CD4-positive, alpha-beta T cell (primary cell): ENCODE results near the gene SLCO2B1. TPM values are rescaled to one million over a fixed set of nuclear protein-coding genes. Genes with fewer than 3 reads are reported as not detected.

Experiments
- ATAC-seq: fragments of 200-7000 bp; cut with Tn5 transposase; one replicate; pipeline ENCODE4 v1.10.0; 2022; ENCODE audit warnings: mild to moderate bottlenecking; ENCODE audit not compliant: poor library complexity
- CTCF ChIA-PET: fragments of 350-600 bp; sonication (Branson Sonifier 250); formaldehyde crosslinking; loops from one replicate; lab custom pipeline; 2021; ENCODE audit warnings: antibody characterized with exemption, inconsistent platforms; lab: Charles Lee
- POLR2A ChIA-PET: fragments of 350-600 bp; sonication (Branson Sonifier 250); formaldehyde crosslinking; loops from one replicate; lab custom pipeline; 2021; ENCODE audit warnings: antibody characterized with exemption, inconsistent platforms; lab: Charles Lee
- DNase-seq, 14 experiments: peaks; one replicate each; pipeline ENCODE4 v3.0.0-alpha.2; 2013 to 2020; ENCODE audit warnings: mixed read lengths in 2 of 14
- H3K27ac ChIP-seq, 2 donors: one replicate each; pipeline versions ENCODE4 v1.5.1 to v1.7.0; 2013; ENCODE audit warnings: low read length in 2 of 2, low read depth in 1 of 2, mild to moderate bottlenecking in 1 of 2
- H3K27me3 ChIP-seq, 2 experiments: 1 replicate in 1 of 2; 2 replicates in 1 of 2; pipeline versions ENCODE4 v1.6.1 to v1.7.0; 2013; ENCODE audit warnings: low read length in 2 of 2, control low read depth in 1 of 2, mild to moderate bottlenecking in 1 of 2, moderate library complexity in 1 of 2; ENCODE audit not compliant: insufficient read depth in 2 of 2, control insufficient read depth in 1 of 2
- H3K36me3 ChIP-seq: one replicate; pipeline ENCODE4 v1.6.1; 2013; ENCODE audit warnings: low read length, control low read depth; ENCODE audit not compliant: insufficient read depth
- H3K4me1 ChIP-seq: one replicate; pipeline ENCODE4 v1.6.1; 2013; ENCODE audit warnings: low read length, control low read depth; ENCODE audit not compliant: insufficient read depth
- H3K4me3 ChIP-seq: one replicate; pipeline ENCODE4 v1.5.1; 2013; ENCODE audit warnings: mild to moderate bottlenecking, low read length, moderate library complexity
- H3K9me3 ChIP-seq, 2 experiments: 1 replicate in 1 of 2; 2 replicates in 1 of 2; pipeline versions ENCODE4 v1.6.1 to v1.7.0; 2013; ENCODE audit warnings: low read length in 2 of 2, mild to moderate bottlenecking in 2 of 2, control low read depth in 1 of 2, moderate library complexity in 1 of 2; ENCODE audit not compliant: control insufficient read depth in 1 of 2, insufficient read depth in 1 of 2
- H3K27ac Mint-ChIP-seq: one replicate; pipeline ENCODE4 v1.8.0; 2020; ENCODE audit warnings: mixed read lengths
- H3K27me3 Mint-ChIP-seq: one replicate; pipeline ENCODE4 v1.8.0; 2021; ENCODE audit warnings: mixed read lengths
- H3K36me3 Mint-ChIP-seq: one replicate; pipeline ENCODE4 v1.8.0; 2021; ENCODE audit warnings: low read depth, mixed read lengths
- H3K4me1 Mint-ChIP-seq: one replicate; pipeline ENCODE4 v1.8.0; 2021; ENCODE audit warnings: low read depth, mixed read lengths
- H3K4me3 Mint-ChIP-seq: one replicate; pipeline ENCODE4 v1.8.0; 2020; ENCODE audit warnings: mild to moderate bottlenecking, mixed read lengths
- H3K9me3 Mint-ChIP-seq: one replicate; pipeline ENCODE4 v1.8.0; 2020; ENCODE audit warnings: mixed read lengths
- CTCF ChIP-seq: fragments of 200-600 bp; IDR thresholded peaks from one replicate; pipeline ENCODE4 v1.8.0; 2022; ENCODE audit warnings: antibody characterized with exemption, mild to moderate bottlenecking
- intact Hi-C, 2 experiments: fragments of 100-400 bp; cut with DNase I in 1 of 2; cut with micrococcal nuclease in 1 of 2; formaldehyde crosslinking; loops; one replicate each; pipeline versions ENCODE4 v1.15.1 to v1.9.0; 2023 to 2025; cut with DNase I, micrococcal nuclease
- total RNA-seq, 174 experiments: library from RNA in 2 of 174; stranded (reverse) in 2 of 174; gene quantifications; one replicate each; pipeline ENCODE4 v1.2.3 and lab custom pipeline; 2021 to 2026

SLCO2B1 gene
- total RNA-seq, 2 experiments from 2014 or later, result not detected

- Mint-ChIP-seq H3K9me3 (no peaks in the 10 kb centered on the region), H3K36me3 (no peaks in the 10 kb centered on the region), H3K27ac (no peak overlapping the region), H3K4me1 (peaks cover 5% of the 10 kb centered on the region), H3K27me3 (peaks cover 31% of the 10 kb centered on the region), H3K4me3 (no peak overlapping the region)
- Histone ChIP-seq H3K4me1 (peaks cover 13% of the 10 kb centered on the region), H3K36me3 (no peaks in the 10 kb centered on the region), H3K4me3 (no peak overlapping the region), H3K27me3 (peaks cover 11 to 15% of the 10 kb centered on the region in 2 experiments), H3K9me3 (peaks cover 0 to 3% of the 10 kb centered on the region in 2 experiments), H3K27ac (no peak overlapping the region)
- intact Hi-C loops, result no loop called here
- ATAC-seq, result no peak
- CTCF ChIA-PET, result no interaction called here
- peak in 1 of 14 experiments; percentile 17 for DNase-seq
- no peak for TF ChIP-seq CTCF
- POLR2A ChIA-PET, result no interaction called here
These were observed 95.2 kb downstream of the SLCO2B1 start for GRCh38 chr11:75246006-75246670.

GRCh38 chr11:75246671-75247350 lies 95.9 kb downstream of the SLCO2B1 start:
- intact Hi-C loops, result no loop called here
- H3K27me3 ChIP-seq, result peaks cover 11 to 15% of the 10 kb centered on the region in 2 experiments
- Mint-ChIP-seq H3K9me3 (no peaks in the 10 kb centered on the region), H3K4me1 (peaks cover 5% of the 10 kb centered on the region), H3K4me3 (no peak overlapping the region), H3K27me3 (peaks cover 33% of the 10 kb centered on the region), H3K27ac (no peak overlapping the region), H3K36me3 (no peaks in the 10 kb centered on the region)
- ChIA-PET CTCF (interaction anchor here (2.9 kb wide), 1 partner anchor 105 kb away, joined by 156 read pairs; no protein-coding TSS in a partner anchor), POLR2A (interaction anchor here (1.0 kb wide), 1 partner anchor 29 kb away, joined by 3 read pairs; no protein-coding TSS in a partner anchor)
- peaks cover 13% of the 10 kb centered on the region for H3K4me1 ChIP-seq
- H3K9me3 ChIP-seq, result peaks cover 0 to 3% of the 10 kb centered on the region in 2 experiments
- DNase-seq (peak in 1 of 14 experiments; percentile 20), ATAC-seq (no peak)
- TF ChIP-seq CTCF, result no peak
- no peak overlapping the region for H3K27ac ChIP-seq
- H3K36me3 ChIP-seq, result no peaks in the 10 kb centered on the region
- no peak overlapping the region for H3K4me3 ChIP-seq

GRCh38 chr11:75248924-75249256 lies 98.0 kb downstream of the SLCO2B1 start:
- ATAC-seq (no peak), DNase-seq (no peak)
- no peak overlapping the region for H3K27ac ChIP-seq
- POLR2A ChIA-PET, result interaction anchor here (1.0 to 1.5 kb wide), 5 partner anchors 9 to 108 kb away, joined by 6 to 16 read pairs (median 9); no protein-coding TSS in a partner anchor
- H3K4me3 ChIP-seq, result no peak overlapping the region
- no peaks in the 10 kb centered on the region for H3K9me3 Mint-ChIP-seq
- peak; percentile 42 for TF ChIP-seq CTCF
- no peaks in the 10 kb centered on the region for H3K27me3 ChIP-seq
- H3K36me3 ChIP-seq, result no peaks in the 10 kb centered on the region
- H3K4me1 ChIP-seq, result peaks cover 7% of the 10 kb centered on the region
- no peaks in the 10 kb centered on the region for H3K4me1 Mint-ChIP-seq
- H3K4me3 Mint-ChIP-seq, result no peak overlapping the region
- CTCF ChIA-PET, result interaction anchor here (0.6 to 2.9 kb wide), 30 partner anchors 9 to 847 kb away, joined by 3 to 156 read pairs (median 4); partner anchors contain the start of gene NEU3
- intact Hi-C loops, result loop anchor here (1.0 to 2.0 kb wide), 4 partner anchors 109 to 320 kb away; no protein-coding TSS in a partner anchor
- no peaks in the 10 kb centered on the region for H3K9me3 ChIP-seq
- no peaks in the 10 kb centered on the region for H3K36me3 Mint-ChIP-seq
- H3K27me3 Mint-ChIP-seq, result peaks cover 13% of the 10 kb centered on the region
- no peak overlapping the region for H3K27ac Mint-ChIP-seq
